Spinal cord (tissue), 4 donors: Measurements from ENCODE around the gene PODXL. TPM values are rescaled to one million over a fixed set of nuclear protein-coding genes. Genes with fewer than 3 reads are reported as not detected.

Experiments used
- polyA plus RNA-seq, 2 donors: library from polyadenylated mRNA; unstranded; fragments of 120-200 nt; gene quantifications; one replicate each; pipeline ENCODE4 v1.2.1, GENCODE V29; 2013; ENCODE audit not compliant: insufficient read length in 2 of 2
- total RNA-seq, 2 donors: library from RNA; depleted of rRNA in 1 of 2; stranded (reverse); fragments of 120-200 nt in 1 of 2; fragments of >200 nt in 1 of 2; gene quantifications; one replicate each; pipeline versions ENCODE4 v1.2.3 to v1.2.4, GENCODE V29; 2013 to 2014

The PODXL gene
- total and polyA plus RNA-seq, 4 donors = 15.2 to 51.1 (median 43.1) TPM

Other genes with a start within 250 kb of the PODXL start
- gene MKLN1, start 228.8 kb downstream of the PODXL start, total RNA-seq = 10 to 100 TPM; 51.1 to 69.4 TPM
- gene MKLN1, start 228.8 kb downstream of the PODXL start, polyA plus RNA-seq = 10 to 100 TPM; 13.6 to 22.1 TPM